Lower leg skin (tissue), 4 donors: ENCODE data around the gene DIP2B. TPM values are rescaled to one million over a fixed set of nuclear protein-coding genes. Genes with fewer than 3 reads are reported as not detected.

Source experiments
- DNase-seq, 2 donors: peaks; one replicate each; pipeline ENCODE4 v3.0.0-alpha.2; 2019; ENCODE audit warnings: low spot score in 2 of 2
- H3K4me3 ChIP-seq: fragments of 200-600 bp; sonication (generic); 2 replicates; pipeline ENCODE4 v1.5.1; 2017; ENCODE audit warnings: mild to moderate bottlenecking, low read depth; ENCODE audit not compliant: poor library complexity, severe bottlenecking
- CTCF ChIP-seq, 3 donors: fragments of 450-650 bp; IDR thresholded peaks; one replicate each; pipeline ENCODE4 v1.5.1; 2016; ENCODE audit warnings: antibody characterized with exemption in 3 of 3, mild to moderate bottlenecking in 3 of 3, moderate library complexity in 2 of 3
- POLR2A ChIP-seq, 2 donors: fragments of 450-650 bp; IDR thresholded peaks; one replicate each; pipeline ENCODE4 v1.6.1; 2016 to 2017; ENCODE audit warnings: antibody characterized with exemption in 2 of 2, mild to moderate bottlenecking in 1 of 2, moderate library complexity in 1 of 2
- WGBS, 2 donors: methylation state at CpG; one replicate each; pipeline ENCODE4 v1.1.5; 2018; 5-methylcytosine and 5-hydroxymethylcytosine counted together
- intact Hi-C: fragments of 100-400 bp; cut with DNase I; formaldehyde crosslinking; loops from one replicate; pipeline ENCODE4 v1.15.0; 2023; ENCODE audit warnings: low total_unique reads
- total RNA-seq, 4 donors: library from RNA; depleted of rRNA; stranded (reverse); fragments of >200 nt; gene quantifications; one replicate each; pipeline ENCODE4 v1.1.0, GENCODE V29; 2016

Gene DIP2B
- total RNA-seq, 4 donors from 2014 or later, result 56.9 to 104 (median 68.6) TPM

GRCh38 chr12:50699940-50700339 is 195.2 kb downstream of the DIP2B start:
- H3K4me3 ChIP-seq, result no peak overlapping the region
- DNase-seq, result no peak
- intact Hi-C loops, result no loop called here
- TF ChIP-seq CTCF (IDR thresholded peaks at IDR 0.05), result no peak
- TF ChIP-seq POLR2A (IDR thresholded peaks at IDR 0.05), result no peak
- 68 to 81% methylated on average over 6 of the region's 6 CpGs for WGBS, 2 donors

- TF ChIP-seq POLR2A (IDR thresholded peaks at IDR 0.05) (no peak), CTCF (IDR thresholded peaks at IDR 0.05) (no peak)
- intact Hi-C loops, result no loop called here
- DNase-seq, result no peak
- H3K4me3 ChIP-seq, result no peak overlapping the region
Observed at GRCh38 chr12:50706606-50707005, 201.8 kb downstream of the DIP2B start.

GRCh38 chr12:50707396-50707795 is 202.6 kb downstream of the DIP2B start:
- H3K4me3 ChIP-seq, result no peak overlapping the region
- DNase-seq, result no peak
- TF ChIP-seq POLR2A (IDR thresholded peaks at IDR 0.05), result no peak
- intact Hi-C loops, result no loop called here
- 77 to 86% methylated on average over 7 of the region's 7 CpGs for WGBS, 2 donors

GRCh38 chr12:50708631-50709030 is 203.8 kb downstream of the DIP2B start:
- intact Hi-C loops, result no loop called here
- no peak for DNase-seq

GRCh38 chr12:50711121-50711520 is 206.3 kb downstream of the DIP2B start:
- 80 to 89% methylated on average over 6 of the region's 6 CpGs for WGBS, 2 donors
- H3K4me3 ChIP-seq, result no peak overlapping the region
- intact Hi-C loops, result no loop called here
- DNase-seq, result no peak
- TF ChIP-seq CTCF (IDR thresholded peaks at IDR 0.05), result no peak

More at GRCh38 chr12:50708631-50709030, 203.8 kb downstream of the DIP2B start:
- 57 to 60% methylated on average over 2 of the region's 2 CpGs for WGBS, 2 donors
- TF ChIP-seq POLR2A (IDR thresholded peaks at IDR 0.05) (no peak), CTCF (IDR thresholded peaks at IDR 0.05) (no peak)
- no peak overlapping the region for H3K4me3 ChIP-seq

- TF ChIP-seq POLR2A (IDR thresholded peaks at IDR 0.05), result no peak
- TF ChIP-seq CTCF (IDR thresholded peaks at IDR 0.05), result no peak
- WGBS, 2 donors, result 63 to 66% methylated on average over 2 of the region's 2 CpGs
- no peak for DNase-seq
- no peak overlapping the region for H3K4me3 ChIP-seq
- intact Hi-C loops, result no loop called here
Observed at GRCh38 chr12:50715174-50715573, 210.4 kb downstream of the DIP2B start.
